GM06990 (cell line): ENCODE measurements around the gene XKR7.

Experiments used
- DNase-seq: peaks from one replicate; pipeline ENCODE4 v3.0.0-alpha.2; 2011; ENCODE audit not compliant: insufficient read length; ENCODE audit errors: extremely low read depth
- H3K27me3 ChIP-seq: replicated peaks from 2 replicates; pipeline ENCODE4 v1.6.0; 2011; ENCODE audit warnings: low read length; ENCODE audit not compliant: control insufficient read depth, insufficient read depth
- H3K36me3 ChIP-seq: 2 replicates; pipeline ENCODE4 v1.5.1; 2011; ENCODE audit warnings: low read length; ENCODE audit not compliant: control insufficient read depth, insufficient read depth
- H3K4me3 ChIP-seq: replicated peaks from 2 replicates; pipeline ENCODE4 v1.5.1; 2011; ENCODE audit warnings: low read depth, mild to moderate bottlenecking, control low read depth, low read length
- TF ChIP-seq, protein P1 (sequence below): IDR thresholded peaks from 2 replicates; pipeline ENCODE4 v1.5.1; 2011; ENCODE audit warnings: low read length, control low read depth, mild to moderate bottlenecking, inconsistent platforms; ENCODE audit not compliant: insufficient read depth, poor library complexity, severe bottlenecking

XKR7 gene

GRCh38 chr20:32052090-32052777 is 84.3 kb downstream of the XKR7 start, which contains the start of gene HCK:
Gene HCK, plus strand, starts transcription at chr20:32052242.
- Histone ChIP-seq H3K4me3 (peak within 1 kb of the TSS; percentile 71), H3K27me3 (no peaks in the 10 kb centered on the region; the same call in 1 of the 2 replicates), H3K36me3 (peaks cover 1% of the 10 kb centered on the region; the same call in 1 of the 2 replicates)
- peak; percentile 62 for DNase-seq
- TF ChIP-seq, protein P1, sequence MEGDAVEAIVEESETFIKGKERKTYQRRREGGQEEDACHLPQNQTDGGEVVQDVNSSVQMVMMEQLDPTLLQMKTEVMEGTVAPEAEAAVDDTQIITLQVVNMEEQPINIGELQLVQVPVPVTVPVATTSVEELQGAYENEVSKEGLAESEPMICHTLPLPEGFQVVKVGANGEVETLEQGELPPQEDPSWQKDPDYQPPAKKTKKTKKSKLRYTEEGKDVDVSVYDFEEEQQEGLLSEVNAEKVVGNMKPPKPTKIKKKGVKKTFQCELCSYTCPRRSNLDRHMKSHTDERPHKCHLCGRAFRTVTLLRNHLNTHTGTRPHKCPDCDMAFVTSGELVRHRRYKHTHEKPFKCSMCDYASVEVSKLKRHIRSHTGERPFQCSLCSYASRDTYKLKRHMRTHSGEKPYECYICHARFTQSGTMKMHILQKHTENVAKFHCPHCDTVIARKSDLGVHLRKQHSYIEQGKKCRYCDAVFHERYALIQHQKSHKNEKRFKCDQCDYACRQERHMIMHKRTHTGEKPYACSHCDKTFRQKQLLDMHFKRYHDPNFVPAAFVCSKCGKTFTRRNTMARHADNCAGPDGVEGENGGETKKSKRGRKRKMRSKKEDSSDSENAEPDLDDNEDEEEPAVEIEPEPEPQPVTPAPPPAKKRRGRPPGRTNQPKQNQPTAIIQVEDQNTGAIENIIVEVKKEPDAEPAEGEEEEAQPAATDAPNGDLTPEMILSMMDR = no peak

- no peaks in the 10 kb centered on the region; the same call in 1 of the 2 replicates for H3K27me3 ChIP-seq
- peaks cover 1% of the 10 kb centered on the region; the same call in 1 of the 2 replicates for H3K36me3 ChIP-seq
- DNase-seq = peak; percentile 71
- TF ChIP-seq, protein P1 = no peak
- H3K4me3 ChIP-seq = peak overlapping the region; percentile 71
These were observed 84.9 kb downstream of the XKR7 start for GRCh38 chr20:32052778-32053362.
